GM12864 (cell line): ENCODE data around the gene RAB6A.

Experiments used
- DNase-seq: peaks from one replicate; pipeline ENCODE4 v3.0.0-alpha.2; 2011; ENCODE audit warnings: low read depth
- H3K4me3 ChIP-seq: 2 replicates; pipeline ENCODE4 v1.5.1; 2011; ENCODE audit warnings: mild to moderate bottlenecking, low read depth, low read length, control low read depth
- CTCF ChIP-seq: IDR thresholded peaks from 2 replicates; pipeline ENCODE4 v1.5.1; 2011; ENCODE audit warnings: low read depth, mild to moderate bottlenecking, moderate library complexity, low read length, control low read depth, inconsistent platforms; ENCODE audit errors: missing control alignments

RAB6A gene

DNA sequence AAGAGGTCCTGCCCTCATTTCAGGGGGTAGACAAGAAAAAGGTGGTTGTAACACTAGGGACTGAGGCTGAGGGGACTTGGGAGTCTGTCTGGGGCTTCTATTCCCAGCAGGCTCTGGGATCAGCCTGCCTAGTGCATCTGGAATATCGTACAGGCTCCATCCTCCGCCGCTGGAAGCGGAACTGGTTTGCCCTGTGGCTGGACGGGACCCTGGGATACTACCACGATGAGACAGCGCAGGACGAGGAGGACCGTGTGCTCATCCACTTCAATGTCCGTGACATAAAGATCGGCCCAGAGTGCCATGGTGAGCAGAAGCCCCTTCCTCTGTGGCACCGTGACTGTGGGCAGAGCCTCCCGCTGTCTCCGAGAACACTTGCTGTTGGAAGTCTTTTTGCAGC lies 110.5 kb downstream of the RAB6A start:
- TF ChIP-seq CTCF = no peak
- DNase-seq = no peak
- H3K4me3 ChIP-seq = no peak overlapping the region

- TF ChIP-seq CTCF = no peak
- no peak for DNase-seq
- no peak overlapping the region for H3K4me3 ChIP-seq
Measured at GRCh38 chr11:73649206-73649605, 111.7 kb downstream of the RAB6A start.

- no peak overlapping the region for H3K4me3 ChIP-seq
- no peak for TF ChIP-seq CTCF
- DNase-seq = no peak
Measured at GRCh38 chr11:73648571-73649046, 112.3 kb downstream of the RAB6A start.

- no peak for DNase-seq
- H3K4me3 ChIP-seq = no peak overlapping the region
- TF ChIP-seq CTCF = no peak
Measured at GRCh38 chr11:73648121-73648520, 112.8 kb downstream of the RAB6A start.

DNA sequence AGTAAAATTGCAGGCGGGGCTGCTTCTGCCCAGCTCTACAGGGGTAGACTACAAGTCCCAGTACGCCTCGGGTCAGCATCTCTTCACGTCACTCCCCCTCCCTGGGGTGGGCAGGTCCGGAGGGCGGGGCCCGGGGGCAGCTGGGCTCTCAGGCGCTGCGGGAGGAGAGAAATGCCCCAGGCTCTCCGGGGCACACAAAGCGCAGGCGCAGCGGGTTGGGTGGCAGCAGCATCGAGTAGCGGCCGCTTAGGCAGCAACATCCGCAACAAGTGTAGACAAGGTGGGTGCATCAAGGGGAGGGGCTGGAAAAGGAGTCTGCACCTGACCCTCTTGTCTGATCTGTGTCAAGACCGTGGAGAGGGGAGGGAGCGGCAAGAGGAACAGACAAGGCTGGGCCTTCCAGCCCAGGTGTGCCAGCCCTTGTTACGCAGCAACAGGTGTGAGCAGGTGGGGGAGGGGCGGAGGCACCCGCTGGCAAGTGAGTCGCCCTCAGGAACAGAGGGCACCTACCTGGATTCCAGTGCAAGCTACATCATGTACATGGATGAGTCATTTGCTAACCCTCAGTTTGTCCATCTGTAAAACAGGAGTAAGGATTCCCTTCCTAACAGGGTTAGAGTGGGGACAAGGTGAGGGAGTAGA lies 113.3 kb downstream of the RAB6A start:
- H3K4me3 ChIP-seq = no peak overlapping the region
- DNase-seq = peak; percentile 40
- TF ChIP-seq CTCF = no peak

GRCh38 chr11:73645972-73646631 lies 114.8 kb downstream of the RAB6A start, which contains the start of gene PLEKHB1:
Gene PLEKHB1 (plus strand): TSS chr11:73646581. CDS start chr11:73646609, 28 bp downstream.
- no peak for TF ChIP-seq CTCF
- no peak within 1 kb of the TSS for H3K4me3 ChIP-seq
- no peak for DNase-seq
